GM18505 (cell line): ENCODE results near the gene XCR1.

Experiments
- ATAC-seq: cut with Tn5 transposase; IDR thresholded peaks from one replicate; pipeline ENCODE4 v1.9.1; 2021; ENCODE audit not compliant: unreplicated experiment
- POLR2A ChIP-seq: IDR thresholded peaks from 4 replicates; pipeline ENCODE4 v1.6.1; 2011; ENCODE audit warnings: borderline replicate concordance; ENCODE audit not compliant: insufficient read depth, insufficient read length; ENCODE audit errors: extremely low read depth

The XCR1 gene

GRCh38 chr3:45978006-45978761 lies 49.1 kb downstream of the XCR1 start:
- TF ChIP-seq POLR2A, result no peak

GRCh38 chr3:45976191-45977091 lies 50.8 kb downstream of the XCR1 start:
- no peak for ATAC-seq
- no peak for TF ChIP-seq POLR2A

More at GRCh38 chr3:45978006-45978761, 49.1 kb downstream of the XCR1 start:
- ATAC-seq, result no peak

GRCh38 chr3:45975686-45976085 lies 51.6 kb downstream of the XCR1 start:
- ATAC-seq, result no peak
- no peak for TF ChIP-seq POLR2A

GRCh38 chr3:45974686-45975085 lies 52.6 kb downstream of the XCR1 start:
- TF ChIP-seq POLR2A, result no peak
- ATAC-seq, result no peak

- ATAC-seq, result peak; percentile 58
- no peak for TF ChIP-seq POLR2A
These were observed 54.5 kb downstream of the XCR1 start for GRCh38 chr3:45972534-45973402.

GRCh38 chr3:45969953-45970352 lies 57.3 kb downstream of the XCR1 start:
- ATAC-seq, result no peak

GRCh38 chr3:45969116-45969515 lies 58.2 kb downstream of the XCR1 start:
- no peak for ATAC-seq
- no peak for TF ChIP-seq POLR2A

More at GRCh38 chr3:45969953-45970352, 57.3 kb downstream of the XCR1 start:
- no peak for TF ChIP-seq POLR2A

- ATAC-seq, result no peak
- TF ChIP-seq POLR2A, result no peak
These were observed 58.6 kb downstream of the XCR1 start for GRCh38 chr3:45968706-45969105.

- TF ChIP-seq POLR2A, result no peak
- ATAC-seq, result no peak
These were observed 59.1 kb downstream of the XCR1 start for GRCh38 chr3:45968149-45968548.

GRCh38 chr3:45967724-45968123 lies 59.6 kb downstream of the XCR1 start:
- TF ChIP-seq POLR2A, result no peak
- no peak for ATAC-seq
